ENCODE data around the gene MED15.

Gene MED15

GRCh38 chr22:20571531-20572007 is 64.2 kb downstream of the MED15 start:
- H3K9me3 ChIP-seq (ENCODE audit: control insufficient read depth in 2 of 2, low read length in 2 of 2) = no peaks in the 10 kb centered on the region
- H3K4me3 ChIP-seq (ENCODE audit: low read length in 2 of 2) = no peak overlapping the region
- no peaks in the 10 kb centered on the region for H3K27me3 ChIP-seq (ENCODE audit: control insufficient read depth in 2 of 2, insufficient read depth in 2 of 2, low read length in 2 of 2)
- H3K27ac ChIP-seq (ENCODE audit: low read depth in 2 of 2, low read length in 2 of 2) = no peak overlapping the region
- H3K36me3 ChIP-seq (ENCODE audit: control insufficient read depth in 2 of 2, insufficient read depth in 2 of 2, low read length in 2 of 2) = peaks cover 62 to 82% of the 10 kb centered on the region in 2 donors
- no peak overlapping the region for H3K9ac ChIP-seq (ENCODE audit: low read depth in 1 of 2, low read length in 2 of 2)
- peaks cover 8 to 12% of the 10 kb centered on the region in 2 donors for H3K4me1 ChIP-seq (ENCODE audit: control insufficient read depth in 2 of 2, insufficient read depth in 2 of 2, low read length in 2 of 2)

GRCh38 chr22:20572132-20572802 is 64.9 kb downstream of the MED15 start:
- Histone ChIP-seq H3K27ac (ENCODE audit: low read depth in 2 of 2, low read length in 2 of 2) (no peak overlapping the region), H3K4me1 (ENCODE audit: control insufficient read depth in 2 of 2, insufficient read depth in 2 of 2, low read length in 2 of 2) (peaks cover 8% of the 10 kb centered on the region in 2 donors), H3K27me3 (ENCODE audit: control insufficient read depth in 2 of 2, insufficient read depth in 2 of 2, low read length in 2 of 2) (no peaks in the 10 kb centered on the region), H3K9me3 (ENCODE audit: control insufficient read depth in 2 of 2, low read length in 2 of 2) (no peaks in the 10 kb centered on the region), H3K4me3 (ENCODE audit: low read length in 2 of 2) (no peak overlapping the region), H3K36me3 (ENCODE audit: control insufficient read depth in 2 of 2, insufficient read depth in 2 of 2, low read length in 2 of 2) (peaks cover 56 to 81% of the 10 kb centered on the region in 2 donors), H3K9ac (ENCODE audit: low read depth in 1 of 2, low read length in 2 of 2) (no peak overlapping the region)

GRCh38 chr22:20573176-20573832 is 65.9 kb downstream of the MED15 start:
- Histone ChIP-seq H3K4me1 (ENCODE audit: control insufficient read depth in 2 of 2, insufficient read depth in 2 of 2, low read length in 2 of 2) (peaks cover 8 to 9% of the 10 kb centered on the region in 2 donors), H3K9ac (ENCODE audit: low read depth in 1 of 2, low read length in 2 of 2) (no peak overlapping the region), H3K4me3 (ENCODE audit: low read length in 2 of 2) (no peak overlapping the region), H3K36me3 (ENCODE audit: control insufficient read depth in 2 of 2, insufficient read depth in 2 of 2, low read length in 2 of 2) (peaks cover 59 to 77% of the 10 kb centered on the region in 2 donors), H3K27ac (ENCODE audit: low read depth in 2 of 2, low read length in 2 of 2) (no peak overlapping the region), H3K27me3 (ENCODE audit: control insufficient read depth in 2 of 2, insufficient read depth in 2 of 2, low read length in 2 of 2) (no peaks in the 10 kb centered on the region), H3K9me3 (ENCODE audit: control insufficient read depth in 2 of 2, low read length in 2 of 2) (no peaks in the 10 kb centered on the region)

GRCh38 chr22:20573833-20574615 is 66.6 kb downstream of the MED15 start:
- Histone ChIP-seq H3K27ac (ENCODE audit: low read depth in 2 of 2, low read length in 2 of 2) (no peak overlapping the region), H3K9me3 (ENCODE audit: control insufficient read depth in 2 of 2, low read length in 2 of 2) (no peaks in the 10 kb centered on the region), H3K9ac (ENCODE audit: low read depth in 1 of 2, low read length in 2 of 2) (no peak overlapping the region), H3K36me3 (ENCODE audit: control insufficient read depth in 2 of 2, insufficient read depth in 2 of 2, low read length in 2 of 2) (peaks cover 59 to 77% of the 10 kb centered on the region in 2 donors), H3K4me3 (ENCODE audit: low read length in 2 of 2) (no peak overlapping the region), H3K27me3 (ENCODE audit: control insufficient read depth in 2 of 2, insufficient read depth in 2 of 2, low read length in 2 of 2) (no peaks in the 10 kb centered on the region), H3K4me1 (ENCODE audit: control insufficient read depth in 2 of 2, insufficient read depth in 2 of 2, low read length in 2 of 2) (peaks cover under 1 to 9% of the 10 kb centered on the region in 2 donors)

GRCh38 chr22:20574920-20575353 is 67.5 kb downstream of the MED15 start:
- H3K27me3 ChIP-seq (ENCODE audit: control insufficient read depth in 2 of 2, insufficient read depth in 2 of 2, low read length in 2 of 2) = no peaks in the 10 kb centered on the region
- peaks cover 61 to 76% of the 10 kb centered on the region in 2 donors for H3K36me3 ChIP-seq (ENCODE audit: control insufficient read depth in 2 of 2, insufficient read depth in 2 of 2, low read length in 2 of 2)
- H3K4me3 ChIP-seq (ENCODE audit: low read length in 2 of 2) = no peak overlapping the region
- H3K9ac ChIP-seq (ENCODE audit: low read depth in 1 of 2, low read length in 2 of 2) = no peak overlapping the region
- peaks cover 0 to 9% of the 10 kb centered on the region in 2 donors for H3K4me1 ChIP-seq (ENCODE audit: control insufficient read depth in 2 of 2, insufficient read depth in 2 of 2, low read length in 2 of 2)
- H3K27ac ChIP-seq (ENCODE audit: low read depth in 2 of 2, low read length in 2 of 2) = no peak overlapping the region
- no peaks in the 10 kb centered on the region for H3K9me3 ChIP-seq (ENCODE audit: control insufficient read depth in 2 of 2, low read length in 2 of 2)

- Histone ChIP-seq H3K4me3 (ENCODE audit: low read length in 2 of 2) (no peak overlapping the region), H3K27ac (ENCODE audit: low read depth in 2 of 2, low read length in 2 of 2) (no peak overlapping the region), H3K9ac (ENCODE audit: low read depth in 1 of 2, low read length in 2 of 2) (no peak overlapping the region), H3K4me1 (ENCODE audit: control insufficient read depth in 2 of 2, insufficient read depth in 2 of 2, low read length in 2 of 2) (peaks cover 0 to 9% of the 10 kb centered on the region in 2 donors), H3K36me3 (ENCODE audit: control insufficient read depth in 2 of 2, insufficient read depth in 2 of 2, low read length in 2 of 2) (peaks cover 63 to 83% of the 10 kb centered on the region in 2 donors), H3K27me3 (ENCODE audit: control insufficient read depth in 2 of 2, insufficient read depth in 2 of 2, low read length in 2 of 2) (no peaks in the 10 kb centered on the region), H3K9me3 (ENCODE audit: control insufficient read depth in 2 of 2, low read length in 2 of 2) (no peaks in the 10 kb centered on the region)
Measured at GRCh38 chr22:20575724-20576444, 68.5 kb downstream of the MED15 start.

- no peak overlapping the region for H3K9ac ChIP-seq (ENCODE audit: low read depth in 1 of 2, low read length in 2 of 2)
- no peaks in the 10 kb centered on the region for H3K9me3 ChIP-seq (ENCODE audit: control insufficient read depth in 2 of 2, low read length in 2 of 2)
- H3K27ac ChIP-seq (ENCODE audit: low read depth in 2 of 2, low read length in 2 of 2) = no peak overlapping the region
- H3K27me3 ChIP-seq (ENCODE audit: control insufficient read depth in 2 of 2, insufficient read depth in 2 of 2, low read length in 2 of 2) = no peaks in the 10 kb centered on the region
- peaks cover 0 to 9% of the 10 kb centered on the region in 2 donors for H3K4me1 ChIP-seq (ENCODE audit: control insufficient read depth in 2 of 2, insufficient read depth in 2 of 2, low read length in 2 of 2)
- no peak overlapping the region for H3K4me3 ChIP-seq (ENCODE audit: low read length in 2 of 2)
- H3K36me3 ChIP-seq (ENCODE audit: control insufficient read depth in 2 of 2, insufficient read depth in 2 of 2, low read length in 2 of 2) = peaks cover 62 to 78% of the 10 kb centered on the region in 2 donors
Measured at GRCh38 chr22:20576445-20576816, 69.0 kb downstream of the MED15 start.

GRCh38 chr22:20577045-20577444 is 69.6 kb downstream of the MED15 start:
- no peak overlapping the region for H3K9ac ChIP-seq (ENCODE audit: low read depth in 1 of 2, low read length in 2 of 2)
- peaks cover 0 to 9% of the 10 kb centered on the region in 2 donors for H3K4me1 ChIP-seq (ENCODE audit: control insufficient read depth in 2 of 2, insufficient read depth in 2 of 2, low read length in 2 of 2)
- no peaks in the 10 kb centered on the region for H3K9me3 ChIP-seq (ENCODE audit: control insufficient read depth in 2 of 2, low read length in 2 of 2)
- H3K4me3 ChIP-seq (ENCODE audit: low read length in 2 of 2) = no peak overlapping the region
- no peak overlapping the region for H3K27ac ChIP-seq (ENCODE audit: low read depth in 2 of 2, low read length in 2 of 2)
- H3K27me3 ChIP-seq (ENCODE audit: control insufficient read depth in 2 of 2, insufficient read depth in 2 of 2, low read length in 2 of 2) = no peaks in the 10 kb centered on the region
- H3K36me3 ChIP-seq (ENCODE audit: control insufficient read depth in 2 of 2, insufficient read depth in 2 of 2, low read length in 2 of 2) = peaks cover 63 to 72% of the 10 kb centered on the region in 2 donors

- no peaks in the 10 kb centered on the region for H3K9me3 ChIP-seq (ENCODE audit: control insufficient read depth in 2 of 2, low read length in 2 of 2)
- no peaks in the 10 kb centered on the region for H3K27me3 ChIP-seq (ENCODE audit: control insufficient read depth in 2 of 2, insufficient read depth in 2 of 2, low read length in 2 of 2)
- H3K27ac ChIP-seq (ENCODE audit: low read depth in 2 of 2, low read length in 2 of 2) = no peak overlapping the region
- no peak overlapping the region for H3K4me3 ChIP-seq (ENCODE audit: low read length in 2 of 2)
- H3K4me1 ChIP-seq (ENCODE audit: control insufficient read depth in 2 of 2, insufficient read depth in 2 of 2, low read length in 2 of 2) = peaks cover 0 to 9% of the 10 kb centered on the region in 2 donors
- H3K9ac ChIP-seq (ENCODE audit: low read depth in 1 of 2, low read length in 2 of 2) = no peak overlapping the region
- H3K36me3 ChIP-seq (ENCODE audit: control insufficient read depth in 2 of 2, insufficient read depth in 2 of 2, low read length in 2 of 2) = peaks cover 59 to 67% of the 10 kb centered on the region in 2 donors
Measured at GRCh38 chr22:20577549-20577975, 70.2 kb downstream of the MED15 start.

Data from mucosa of rectum (tissue), 2 donors.